Activated T-cell treated with anti-CD3 and anti-CD28 coated beads for 48 hours (primary cell): ENCODE results near the gene HOOK1.
A peak's percentile ranks its signal among the peaks of the same experiment; 100 is the strongest.

Experiments
- DNase-seq: peaks from one replicate; pipeline ENCODE4 v3.0.0-alpha.2; 2020; ENCODE audit warnings: low read depth

The HOOK1 gene

DNA sequence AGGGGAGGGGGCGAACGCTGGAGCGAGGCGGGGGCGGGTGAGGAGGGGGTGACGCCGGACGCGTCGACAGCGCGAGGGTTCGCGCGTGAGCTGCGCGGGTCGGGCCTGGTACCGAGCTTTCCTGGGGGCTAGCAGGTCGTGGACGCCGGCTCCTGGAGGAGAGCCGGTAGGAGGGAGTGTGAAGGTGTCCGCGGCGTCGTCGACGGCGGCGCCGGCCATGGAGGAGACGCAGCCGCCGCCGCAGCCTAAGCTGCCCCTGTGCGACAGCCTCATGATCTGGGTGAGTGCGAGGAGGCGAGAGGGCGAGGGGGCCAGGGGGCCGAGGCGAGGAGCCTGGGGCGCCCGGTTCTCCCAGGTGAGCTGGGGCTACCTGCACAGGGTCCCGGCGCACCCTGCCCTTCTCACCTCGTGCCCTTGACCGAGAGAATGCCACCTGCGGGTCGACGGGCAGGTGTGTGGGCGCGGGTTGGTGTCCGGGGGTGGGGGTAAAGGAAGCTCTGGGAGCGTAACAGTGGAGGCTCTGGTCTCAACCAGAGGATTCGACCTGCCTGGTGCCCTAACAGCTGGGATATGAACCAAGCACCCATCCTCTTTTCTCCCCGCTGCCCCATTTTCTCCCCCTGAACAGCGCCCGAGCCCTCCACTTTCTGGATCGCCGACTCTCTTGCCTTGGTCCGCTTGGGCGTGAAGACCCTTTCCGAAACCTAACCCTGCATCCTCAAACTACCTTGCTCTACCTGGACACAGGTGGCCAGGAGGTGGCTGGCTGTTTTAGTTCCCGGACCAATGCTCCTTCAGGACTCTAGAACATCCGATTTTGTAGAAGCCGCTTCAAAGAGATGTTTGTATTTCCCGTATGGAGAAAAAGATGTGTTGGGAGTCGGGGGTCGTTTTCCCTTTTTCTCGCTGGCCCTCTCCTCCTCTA lies at the start of gene HOOK1:
Gene HOOK1 (plus strand): TSS at position 49 of the 925 bp plus-strand sequence. CDS start 169 bp downstream, at position 218.
- DNase-seq, result peak; percentile 23

DNA sequence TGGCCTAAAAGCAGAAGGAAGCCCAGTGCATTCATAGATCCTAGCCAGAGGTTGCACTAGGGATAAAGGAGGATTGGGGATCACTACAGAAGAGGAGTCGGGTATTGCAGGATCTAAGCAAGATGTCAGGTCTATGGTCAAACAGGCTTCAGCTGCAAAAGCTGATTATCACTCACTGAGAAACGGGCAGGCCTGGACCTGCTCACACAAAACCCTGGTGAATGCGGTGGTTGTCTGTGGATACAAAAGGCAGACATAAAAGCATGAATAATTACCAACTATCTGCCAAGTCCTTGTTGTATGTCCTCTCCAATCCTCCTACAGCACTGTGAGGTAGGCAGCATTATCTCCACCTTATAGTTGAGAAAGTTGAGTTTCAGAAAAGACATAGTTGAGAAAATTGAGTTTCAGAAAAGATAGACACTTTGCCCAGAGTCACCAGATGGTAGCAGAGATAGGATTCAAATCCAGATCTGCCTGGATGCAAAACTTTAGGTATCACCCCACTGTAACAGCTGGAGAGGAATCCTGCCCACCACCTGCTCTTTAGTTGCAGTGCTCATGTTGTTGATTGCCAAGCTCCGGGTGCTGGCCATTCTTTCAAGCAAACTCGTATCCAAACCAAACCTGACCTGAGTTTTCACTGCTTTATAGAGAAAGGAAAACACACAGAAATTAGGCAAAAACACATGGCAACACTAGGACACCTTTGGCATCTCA lies 49.6 kb upstream of the HOOK1 start:
- DNase-seq, result no peak

DNA sequence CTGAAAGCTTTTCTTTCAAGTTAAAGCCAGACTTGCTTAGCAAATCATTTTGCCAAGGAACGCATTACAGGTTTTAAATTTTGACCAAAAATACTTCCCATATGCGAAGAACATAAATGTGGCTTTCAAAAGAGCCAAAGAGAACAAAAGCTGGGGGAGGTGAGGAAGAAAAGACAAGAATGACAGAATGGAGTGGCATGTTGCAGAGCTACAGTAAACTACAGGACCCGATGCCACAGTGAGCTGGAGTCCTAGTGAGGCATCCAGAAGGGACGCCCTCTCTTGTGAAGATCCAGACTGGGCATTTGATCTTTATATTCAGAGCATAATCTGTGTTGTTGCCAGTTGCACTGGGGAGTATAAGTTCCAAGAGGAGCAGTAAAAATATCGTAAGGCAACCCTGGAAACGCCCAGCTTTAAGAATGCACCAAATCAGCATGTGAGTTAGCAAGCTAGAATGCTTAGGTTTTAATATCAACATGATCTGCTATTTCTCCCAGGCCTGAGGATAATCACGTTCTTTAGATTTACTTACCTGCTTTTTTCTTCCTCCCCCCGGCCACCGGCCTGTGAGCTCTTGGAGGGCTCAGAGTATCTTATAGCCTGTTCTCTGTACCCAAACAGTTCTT lies 48.4 kb upstream of the HOOK1 start:
- no peak for DNase-seq

DNA sequence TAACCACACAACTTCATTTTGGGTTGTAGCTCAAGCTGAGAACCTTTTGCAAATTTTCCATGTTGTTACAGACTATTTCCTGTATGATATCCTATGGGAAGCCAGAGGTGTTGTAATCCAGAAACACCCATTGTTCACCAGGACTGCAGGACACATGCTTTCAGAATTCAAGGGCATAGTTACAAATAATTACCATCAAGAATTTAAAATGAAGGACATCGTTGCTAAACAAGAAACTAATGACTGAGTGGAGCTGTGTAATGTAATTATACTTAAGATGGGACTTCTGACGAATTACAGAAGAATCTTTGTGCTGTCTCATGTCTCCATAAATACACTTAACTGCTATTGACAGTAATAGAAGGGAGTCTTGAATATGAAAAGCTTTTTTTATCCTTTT lies 47.6 kb upstream of the HOOK1 start:
- DNase-seq, result no peak

DNA sequence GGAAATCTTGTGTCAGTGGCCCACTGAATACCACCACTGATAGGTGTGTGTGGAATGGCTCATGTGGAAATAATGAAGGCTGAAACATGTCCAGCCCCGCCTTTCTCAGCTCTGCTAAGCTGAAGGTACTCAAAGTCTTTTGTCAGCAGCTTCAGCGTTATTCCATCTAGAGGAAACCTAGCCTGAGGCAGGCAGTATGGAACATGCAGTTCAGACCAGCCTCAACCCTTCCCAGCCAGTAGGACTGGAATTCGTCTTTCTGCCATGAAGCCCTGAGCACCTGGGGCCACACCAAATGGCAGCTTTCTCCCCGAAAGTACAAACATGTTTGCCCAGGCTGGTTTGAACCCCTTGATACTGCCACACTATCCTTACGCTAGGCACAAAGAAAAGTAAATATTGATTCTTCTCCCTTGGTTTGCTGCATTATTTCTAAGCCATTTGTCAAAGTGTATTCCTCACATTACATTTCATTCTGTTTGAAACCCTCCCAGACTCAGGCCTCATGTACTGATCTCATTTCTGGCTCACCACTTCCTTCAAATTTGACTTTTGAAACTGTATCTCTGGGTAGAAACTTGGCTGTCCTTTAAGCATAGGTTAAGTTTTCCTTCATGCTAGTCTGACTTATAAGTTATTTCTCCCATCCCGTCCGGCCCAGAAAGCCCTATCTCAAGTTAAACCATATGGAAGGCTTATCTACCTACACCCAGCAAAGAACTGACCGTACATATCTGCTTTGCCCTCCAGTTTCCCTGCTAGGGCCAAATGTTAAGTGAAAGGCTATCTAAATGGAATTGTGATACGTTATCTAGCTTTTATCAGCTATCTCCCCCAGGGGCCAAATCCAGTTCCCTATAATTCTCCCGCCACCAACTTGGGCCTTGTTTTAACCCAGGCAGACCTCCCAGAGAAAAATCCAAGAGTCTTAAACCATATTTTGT lies 45.7 kb upstream of the HOOK1 start:
- no peak for DNase-seq

DNA sequence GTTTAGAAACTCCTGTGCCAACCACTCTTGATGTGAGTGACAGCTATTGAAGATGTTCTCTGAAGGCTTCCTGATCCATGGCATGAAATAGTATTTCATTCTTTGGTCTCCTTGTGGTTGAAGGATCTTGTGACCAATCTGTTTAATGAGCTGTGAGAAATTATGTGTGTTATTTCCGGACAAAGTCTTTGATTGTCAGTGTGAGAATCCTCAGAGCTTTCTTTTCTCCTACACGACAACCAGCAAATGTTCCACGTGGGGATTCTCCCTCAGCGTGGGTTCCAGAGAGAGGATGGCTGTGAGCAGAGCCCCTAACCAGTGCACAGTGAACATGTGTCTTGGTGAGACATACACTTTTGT lies 45.0 kb upstream of the HOOK1 start:
- DNase-seq, result no peak

DNA sequence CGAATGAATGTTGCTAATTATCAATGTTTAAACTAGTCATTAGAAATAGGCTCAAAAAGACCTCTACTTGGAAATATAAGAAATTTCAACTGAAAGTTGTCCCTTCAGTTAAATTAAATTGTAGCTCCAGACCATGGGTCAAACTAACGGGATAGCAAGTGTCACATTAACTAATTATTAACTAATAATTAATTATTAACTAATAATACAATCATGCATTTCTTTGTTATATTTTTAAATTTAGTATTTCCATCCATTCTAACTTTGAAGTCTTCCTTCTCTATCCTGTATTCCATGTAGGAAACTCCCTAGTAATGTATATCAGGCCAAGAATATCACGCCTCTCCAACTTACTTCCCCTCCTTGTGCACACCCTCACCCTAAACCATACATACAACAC lies 43.4 kb upstream of the HOOK1 start:
- DNase-seq, result no peak

DNA sequence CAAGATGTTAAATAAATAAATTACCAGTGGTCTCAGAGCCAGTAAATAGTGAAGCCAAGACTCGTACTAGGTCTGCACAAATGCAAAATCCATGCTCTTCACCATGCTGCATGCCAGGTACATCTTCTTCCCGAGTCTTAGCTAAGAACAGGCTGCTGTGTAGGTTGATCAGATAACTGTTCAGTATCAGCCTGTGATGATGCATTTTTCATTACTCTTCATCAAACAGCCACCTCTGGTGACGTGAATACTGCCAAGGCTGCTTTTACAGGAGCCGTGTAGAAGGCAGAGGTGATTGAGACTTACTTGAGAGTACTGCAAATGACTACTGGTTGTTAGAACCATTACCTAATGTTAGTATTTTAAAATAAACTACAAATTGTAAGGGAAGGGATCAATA lies 39.3 kb upstream of the HOOK1 start:
- DNase-seq, result no peak

DNA sequence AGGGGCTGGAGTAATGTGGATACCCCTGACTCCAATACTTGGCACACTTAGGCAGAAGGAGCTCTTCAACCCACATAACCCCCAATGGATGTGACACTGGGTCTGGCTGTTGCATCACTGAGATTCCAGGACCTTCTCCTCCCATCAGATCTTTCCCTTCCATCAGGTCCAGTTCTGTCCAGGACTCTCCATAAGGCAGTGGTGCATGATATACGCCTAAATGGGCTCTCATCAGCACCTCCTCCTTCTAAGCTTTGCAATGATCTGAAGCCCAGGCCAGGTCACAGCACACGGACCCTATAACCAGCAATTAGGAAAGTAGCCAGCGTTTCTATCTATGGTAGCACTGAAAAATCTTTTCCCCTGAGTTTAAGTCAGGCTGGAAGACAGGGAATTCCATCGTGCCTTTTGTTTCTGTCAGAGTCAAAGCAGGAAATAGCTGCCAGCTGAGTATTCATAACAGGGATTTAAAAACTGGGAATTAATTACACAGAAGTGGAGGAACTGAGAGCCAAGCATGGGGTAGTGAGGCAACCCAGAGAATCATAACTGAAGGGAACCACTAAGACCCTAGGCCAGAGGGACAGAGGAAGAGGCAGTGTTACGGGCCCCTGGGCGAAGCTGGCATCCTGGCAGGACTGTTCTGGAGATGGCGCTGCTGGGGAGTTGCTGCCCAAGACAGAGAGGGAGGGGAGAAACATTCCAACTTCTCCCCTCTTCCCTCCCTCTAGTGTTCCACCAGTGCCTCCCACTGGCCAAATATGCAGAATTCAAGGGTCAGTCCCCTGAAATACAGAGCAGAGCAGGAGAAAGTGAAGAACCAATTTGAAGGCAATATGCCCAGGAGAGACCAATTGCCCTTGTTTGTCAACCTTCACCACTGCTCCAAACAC lies 37.5 kb upstream of the HOOK1 start:
- no peak for DNase-seq

DNA sequence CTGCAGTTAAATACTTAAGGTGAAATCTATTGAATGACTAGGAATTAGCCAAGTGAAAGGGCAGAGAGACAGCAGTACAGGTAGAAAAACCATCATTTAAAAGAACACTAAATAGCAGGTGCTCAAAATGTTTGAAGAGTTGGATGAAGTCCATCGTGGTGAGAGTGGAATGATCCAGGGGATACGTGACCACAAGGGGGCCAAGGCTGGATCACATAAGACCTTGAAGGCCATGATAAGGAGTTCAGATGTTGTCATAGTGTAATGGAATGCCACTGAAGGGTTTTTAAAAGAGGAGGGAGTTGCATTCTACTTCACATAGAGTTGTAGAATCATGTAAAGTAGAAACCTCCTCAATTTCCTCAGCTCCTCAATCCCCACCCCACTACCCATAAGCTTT lies 34.8 kb upstream of the HOOK1 start:
- no peak for DNase-seq

DNA sequence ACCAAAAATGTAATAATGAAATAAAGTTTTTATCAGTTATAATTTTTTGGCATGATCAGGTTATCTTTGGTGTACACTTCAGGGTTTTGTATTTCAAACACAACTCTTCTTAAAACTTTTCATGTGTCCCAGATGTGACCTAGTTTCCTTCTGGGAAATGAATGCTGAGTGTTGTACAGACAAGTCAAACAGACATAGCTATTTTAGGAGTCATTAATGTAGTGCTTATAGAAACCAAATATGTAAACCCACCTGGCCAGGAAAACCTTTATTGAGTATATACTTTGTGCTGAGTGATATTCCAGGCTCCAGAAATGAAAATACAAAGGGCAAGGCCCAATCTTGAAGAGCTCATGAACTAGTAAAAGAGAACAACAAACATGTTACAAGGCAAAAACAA lies 25.9 kb upstream of the HOOK1 start:
- no peak for DNase-seq

DNA sequence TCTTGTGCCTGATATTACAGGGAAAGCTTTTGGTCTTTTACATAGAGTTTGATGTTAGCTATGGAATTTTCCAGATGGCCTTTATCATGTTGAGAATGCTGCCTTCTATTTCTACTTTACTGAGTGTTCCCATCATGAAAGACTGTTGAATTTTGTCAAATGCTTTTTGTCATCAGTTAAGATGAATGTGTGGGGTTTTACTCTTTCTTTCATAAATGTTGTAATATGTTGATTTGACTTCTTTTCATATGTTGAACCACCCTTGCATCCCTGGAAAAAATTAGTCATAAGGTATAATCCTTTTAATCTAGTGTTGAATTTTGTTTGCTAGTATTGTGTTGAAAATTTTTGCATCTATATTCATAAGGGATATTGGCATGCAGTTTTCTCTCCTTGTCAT lies 16.1 kb upstream of the HOOK1 start:
- DNase-seq, result no peak

DNA sequence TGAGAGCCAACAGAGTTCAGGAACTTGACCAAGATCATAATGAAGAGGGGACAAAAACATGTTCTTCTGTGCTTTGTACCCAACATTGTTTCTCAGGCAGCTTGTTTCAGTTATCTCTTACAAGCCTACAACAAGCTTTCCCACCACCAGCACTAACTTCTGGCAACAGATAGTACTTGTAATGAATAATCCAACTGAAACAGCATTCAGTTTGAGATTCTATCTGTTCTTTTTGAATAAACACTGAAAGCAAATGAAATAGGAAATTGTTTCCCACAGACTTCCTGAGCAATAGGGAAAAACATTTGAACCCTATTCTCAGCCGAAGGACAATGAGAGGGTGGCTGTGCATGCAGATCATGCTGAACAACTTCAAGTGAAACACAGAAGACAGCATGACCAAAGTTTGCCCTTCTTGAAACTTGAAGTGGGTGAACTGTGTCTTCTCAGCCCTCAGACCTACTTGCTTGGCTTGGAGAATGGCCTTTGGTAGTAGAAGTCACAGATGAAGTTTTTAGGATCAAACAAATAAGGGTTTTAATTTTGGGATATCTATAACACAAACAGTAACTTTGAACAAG lies 11.2 kb upstream of the HOOK1 start:
- no peak for DNase-seq

DNA sequence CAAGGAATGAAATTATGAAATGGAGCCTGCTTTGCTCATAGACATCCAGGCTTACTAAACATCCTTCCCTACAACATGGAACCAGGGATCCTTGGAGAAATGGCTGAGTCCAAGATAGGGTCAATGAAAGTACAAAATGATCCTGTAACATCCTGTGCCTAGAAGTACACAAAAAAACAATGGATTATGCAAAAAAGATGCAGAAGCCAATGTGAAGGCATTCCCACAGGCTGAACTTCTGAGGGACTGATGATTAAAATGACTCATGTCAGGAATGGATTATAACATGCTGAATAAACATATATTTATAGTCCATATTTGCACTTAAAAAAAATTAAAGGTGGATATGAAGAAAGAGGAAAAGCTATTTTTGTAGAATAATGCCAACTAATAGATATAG lies 10.4 kb upstream of the HOOK1 start:
- DNase-seq, result no peak

DNA sequence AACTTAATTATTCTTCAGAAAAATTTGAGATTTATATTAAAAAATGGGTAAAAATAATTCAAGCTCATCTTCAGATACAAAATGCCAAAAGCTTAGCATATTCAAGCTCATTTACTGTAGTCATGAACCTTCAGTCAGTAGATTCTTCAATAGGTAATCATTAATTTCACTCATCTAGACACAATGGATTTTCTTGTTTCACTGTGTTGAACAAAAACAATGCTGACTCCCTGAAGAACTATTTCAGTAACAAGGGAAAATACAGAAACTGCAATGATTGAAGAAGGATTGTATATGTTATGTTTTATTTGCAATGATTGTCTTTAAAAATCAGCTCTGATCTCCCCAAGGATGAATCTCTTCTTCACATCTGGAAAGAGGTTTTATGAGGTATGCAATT lies 9.2 kb upstream of the HOOK1 start:
- DNase-seq, result no peak

DNA sequence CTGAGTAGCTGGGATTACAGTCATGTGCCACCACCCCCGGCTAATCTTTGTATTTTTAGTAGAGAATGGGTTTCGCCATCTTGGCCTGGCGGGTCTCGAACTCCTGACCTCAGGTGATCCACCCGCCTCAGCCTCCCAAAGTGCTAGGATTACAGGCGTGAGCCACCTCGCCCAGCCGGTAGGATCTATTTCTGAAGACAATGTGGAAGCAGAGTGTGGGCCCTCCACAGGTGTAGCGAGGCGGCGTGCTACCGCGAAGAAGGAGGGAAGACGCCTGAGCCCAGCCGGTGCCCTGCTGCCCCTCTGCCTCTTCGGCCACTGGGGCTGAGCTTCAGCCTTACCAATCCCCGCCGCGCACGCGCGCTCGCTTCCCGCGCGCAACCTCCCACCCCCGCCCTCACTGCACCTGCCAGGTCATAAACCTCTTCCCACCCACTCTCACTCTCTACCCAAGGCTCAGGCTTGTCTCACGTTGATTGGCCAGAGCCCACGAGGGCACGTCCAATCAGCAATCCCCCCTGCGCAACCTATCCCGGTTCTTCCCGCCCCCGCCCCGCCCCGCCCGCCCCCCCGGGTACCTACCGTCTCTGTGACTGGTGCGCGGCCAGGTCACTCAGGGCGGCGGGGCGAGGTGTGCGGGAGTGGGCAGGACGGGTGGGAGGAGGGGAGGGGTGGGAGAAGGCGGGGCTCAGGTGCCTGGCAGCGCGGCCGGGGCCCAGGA lies 409 bp upstream of the HOOK1 start:
- peak; percentile 70 for DNase-seq

DNA sequence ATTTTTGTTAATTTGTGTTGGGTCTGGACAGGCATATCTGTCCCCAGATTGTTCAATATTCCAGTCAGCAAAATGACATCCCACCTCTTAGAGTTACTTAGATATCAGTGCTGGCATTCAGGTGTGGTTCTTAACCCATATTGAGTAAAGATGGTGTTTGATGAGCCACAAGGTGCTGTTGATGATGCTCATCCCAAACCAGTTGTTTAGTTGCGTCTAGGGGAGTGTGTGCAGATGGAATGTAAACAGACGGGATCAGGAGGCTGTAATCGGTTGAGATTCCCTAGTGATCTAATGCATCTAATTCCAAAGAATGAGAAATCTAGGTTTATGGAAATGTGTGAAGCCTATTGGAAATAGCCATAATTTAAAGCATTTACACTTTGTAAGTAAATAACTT lies 1.1 kb downstream of the HOOK1 start:
- no peak for DNase-seq

DNA sequence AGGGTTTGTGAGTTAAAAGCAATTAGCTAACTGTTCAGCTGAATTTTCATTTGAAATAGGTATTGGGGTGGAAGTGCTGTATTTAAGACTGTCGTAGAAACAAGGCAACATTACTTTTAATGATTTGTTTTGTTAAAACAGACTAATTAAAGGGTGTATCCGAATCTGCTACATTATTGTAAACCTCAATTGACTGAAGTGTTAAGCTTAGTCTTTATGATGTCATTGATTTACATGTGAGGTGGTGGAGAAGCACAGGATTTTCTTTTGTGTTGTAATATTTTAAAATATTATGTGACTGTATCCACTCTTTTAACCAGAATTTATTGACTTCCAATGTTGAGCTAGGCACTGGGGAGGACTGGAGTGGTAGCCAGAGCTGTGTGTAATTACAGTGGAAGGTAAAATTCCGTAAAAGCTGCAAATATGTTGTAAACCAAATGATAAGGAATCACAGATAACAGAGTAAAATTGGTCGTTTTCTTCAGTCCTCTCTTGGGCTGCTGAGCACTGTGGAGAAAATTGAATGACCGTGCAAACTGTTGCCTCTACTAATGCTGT lies 1.6 kb downstream of the HOOK1 start:
- no peak for DNase-seq
